K562 (cell line): ENCODE results near the gene DBT. TPM values are rescaled to one million over a fixed set of nuclear protein-coding genes. Genes with fewer than 3 reads are reported as not detected.

Experiments used
- ATAC-seq: fragments of 200-7000 bp; cut with Tn5 transposase; 3 replicates; pipeline ENCODE4 v1.9.1; 2020; ENCODE audit warnings: moderate library complexity
- BruUV-seq: library from RNA; stranded (reverse); fragments of 400-500 nt; replicated peaks from 2 replicates; lab custom pipeline; 2021; lab: Mats Ljungman, UMichigan
- CTCF ChIA-PET: fragments of 300-600 bp; formaldehyde crosslinking; extraction: SDS; loops from one replicate; lab custom pipeline; 2021; ENCODE audit warnings: low intra/inter-chr PET ratio; lab: Yijun Ruan, JAX
- POLR2A ChIA-PET: fragments of 300-600, 350-650 bp; sonication (Branson Sonifier 250); formaldehyde crosslinking; extraction: SDS; loops from one replicate; lab custom pipeline; 2021; ENCODE audit warnings: antibody characterized with exemption, inconsistent platforms; lab: Yijun Ruan, JAX
- DNase-seq, 4 experiments: peaks; one replicate each; pipeline versions ENCODE4 v3.0.0 to v3.0.0-alpha.2; 2011 to 2018; ENCODE audit warnings: low spot score in 3 of 4, mixed read lengths in 3 of 4; ENCODE audit errors: extremely low read depth in 1 of 4
- FAIRE-seq: peaks from 2 replicates; lab custom pipeline; 2011; peaks lifted over from hg19 to GRCh38; lab: Jason Lieb, UNC
- H2AFZ ChIP-seq: 2 replicates; pipeline ENCODE4 v1.6.0; 2011; ENCODE audit warnings: low read depth, low read length, control low read depth, inconsistent platforms
- H3K27ac ChIP-seq: fragments of 200-600 bp; 3 replicates; pipeline ENCODE4 v1.8.0; 2011; ENCODE audit warnings: low read depth, mild to moderate bottlenecking, control low read depth, inconsistent platforms, low read length, moderate library complexity, mixed read lengths; ENCODE audit errors: extremely low read depth
- H3K27me3 ChIP-seq, 2 experiments: fragments of 300-600 bp in 1 of 2; 2 replicates in 1 of 2; 3 replicates in 1 of 2; pipeline versions ENCODE4 v1.6.0 to v1.8.0; 2011; ENCODE audit warnings: inconsistent platforms in 2 of 2, low read length in 2 of 2, mild to moderate bottlenecking in 1 of 2, mixed read lengths in 1 of 2, moderate library complexity in 1 of 2; ENCODE audit not compliant: control insufficient read depth in 2 of 2, insufficient read depth in 2 of 2
- H3K36me3 ChIP-seq: fragments of 300-600 bp; 3 replicates; pipeline ENCODE4 v1.8.0; 2011; ENCODE audit warnings: mild to moderate bottlenecking, low read length, inconsistent platforms; ENCODE audit not compliant: control insufficient read depth, insufficient read depth
- H3K4me1 ChIP-seq, 2 experiments: fragments of 200-600 bp in 1 of 2; replicated peaks in 1 of 2; 2 replicates in 1 of 2; 3 replicates in 1 of 2; pipeline versions ENCODE4 v1.5.1 to v1.8.0; 2011; ENCODE audit warnings: inconsistent platforms in 2 of 2, low read length in 2 of 2, mild to moderate bottlenecking in 1 of 2, mixed read lengths in 1 of 2, moderate library complexity in 1 of 2; ENCODE audit not compliant: control insufficient read depth in 2 of 2, insufficient read depth in 2 of 2
- H3K4me2 ChIP-seq: 2 replicates; pipeline ENCODE4 v1.6.1; 2011; ENCODE audit warnings: low read length, control low read depth, inconsistent platforms, mixed read lengths; ENCODE audit not compliant: insufficient read depth
- H3K4me3 ChIP-seq: fragments of 200-600 bp; sonication (generic), shearing (Covaris generic); 2 replicates; pipeline ENCODE4 v1.5.1; 2016; ENCODE audit warnings: control low read depth, inconsistent platforms
- H3K79me2 ChIP-seq: fragments of 200-600 bp; 3 replicates; pipeline ENCODE4 v1.8.0; 2011; ENCODE audit warnings: low read length, inconsistent platforms; ENCODE audit not compliant: control insufficient read depth, insufficient read depth
- H3K9ac ChIP-seq, 2 experiments: 2 replicates each; pipeline versions ENCODE4 v1.6.0 to v1.6.1; 2011; ENCODE audit warnings: low read depth in 2 of 2, low read length in 2 of 2, control low read depth in 1 of 2, inconsistent platforms in 1 of 2, mild to moderate bottlenecking in 1 of 2, mixed read lengths in 1 of 2; ENCODE audit not compliant: insufficient read depth in 1 of 2
- H3K9me1 ChIP-seq: one replicate; pipeline ENCODE4 v1.6.0; 2011; ENCODE audit warnings: inconsistent platforms, mild to moderate bottlenecking, low read length, moderate library complexity; ENCODE audit not compliant: control insufficient read depth, insufficient read depth
- H3K9me3 ChIP-seq: replicated peaks from 2 replicates; pipeline ENCODE4 v1.5.1; 2011; ENCODE audit warnings: low read depth, low read length, inconsistent platforms; ENCODE audit not compliant: control insufficient read depth, insufficient read depth
- H4K20me1 ChIP-seq: replicated peaks from 2 replicates; pipeline ENCODE4 v1.6.1; 2011; ENCODE audit warnings: low read length, inconsistent platforms, mixed read lengths; ENCODE audit not compliant: control insufficient read depth, insufficient read depth
- CEBPB ChIP-seq: fragments of 450-650 bp; IDR thresholded peaks from 2 replicates; pipeline ENCODE4 v1.6.1; 2016; ENCODE audit warnings: missing genetic modification characterization, missing compliant biosample characterization
- CEBPG ChIP-seq, 3 experiments: fragments of 200-800 bp in 1 of 3; sonication (Bioruptor generic) in 1 of 3; sonication (generic) in 1 of 3; formaldehyde crosslinking in 1 of 3; IDR thresholded peaks in 2 of 3; conservative IDR thresholded peaks in 1 of 3; 2 replicates each; pipeline versions ENCODE4 v1.6.1 to v1.8.0; 2016 to 2022; ENCODE audit warnings: missing compliant biosample characterization in 2 of 3, missing genetic modification characterization in 2 of 3, mild to moderate bottlenecking in 1 of 3, missing genetic modification reagents in 1 of 3
- ELF1 ChIP-seq: fragments of 200-800 bp; sonication (Bioruptor generic); IDR thresholded peaks from 2 replicates; pipeline ENCODE4 v1.6.1; 2016; ENCODE audit warnings: missing genetic modification characterization, missing compliant biosample characterization
- NONO ChIP-seq, 2 experiments: fragments of 200-400 bp in 1 of 2; fragments of 450-650 bp in 1 of 2; formaldehyde crosslinking in 1 of 2; IDR thresholded peaks; 2 replicates each; pipeline ENCODE4 v1.6.1; 2017; ENCODE audit warnings: low read depth in 2 of 2, mild to moderate bottlenecking in 2 of 2, moderate library complexity in 2 of 2, low read length in 1 of 2
- RB1 ChIP-seq: fragments of 450-650 bp; IDR thresholded peaks from 2 replicates; pipeline ENCODE4 v1.6.1; 2017; ENCODE audit warnings: low read depth, mild to moderate bottlenecking
- TAL1 ChIP-seq: fragments of 450-650 bp; IDR thresholded peaks from 2 replicates; pipeline ENCODE4 v1.6.1; 2016; ENCODE audit warnings: mild to moderate bottlenecking
- ZNF445 ChIP-seq: fragments of 250-450 bp; sonication (Bioruptor Pico); IDR thresholded peaks from 2 replicates; pipeline ENCODE4 v1.4.0; 2020; ENCODE audit warnings: low read depth, mild to moderate bottlenecking, moderate library complexity
- WGBS: fragments of 100-300 bp; shearing (Covaris generic); methylation state at CpG from one replicate; pipeline ENCODE4 v1.1.6; 2016; ENCODE audit warnings: low coverage, mixed read lengths; ENCODE audit not compliant: insufficient coverage; ENCODE audit errors: missing lambda C conversion rate; 5-methylcytosine and 5-hydroxymethylcytosine counted together
- in situ Hi-C: fragments of 300-500 bp; cut with MboI; formaldehyde crosslinking; loops from 4 replicates; pipeline ENCODE4 v1.15.0; 2018; ENCODE audit warnings: inconsistent platforms, mixed read lengths
- intact Hi-C: fragments of 100-400 bp; cut with micrococcal nuclease; formaldehyde crosslinking; loops from 2 replicates; pipeline ENCODE4 v1.14.2; 2022
- polyA plus RNA-seq, 8 experiments: library from polyadenylated mRNA; depleted of rRNA in 4 of 8; stranded (reverse) in 5 of 8; unstranded in 3 of 8; fragments of >200 nt; fragmentation: Nextera tagmentation in 2 of 8; fragmentation: Illumina TruSeq in 1 of 8; extraction: Ambion mirVana in 2 of 8; extraction: Trizol in 1 of 8; gene quantifications; 2 replicates each; pipeline versions ENCODE4 v1.2.1 to v1.2.3, GENCODE V29; 2011 to 2014; ENCODE audit warnings: inconsistent platforms in 1 of 8, missing spikeins in 1 of 8
- total RNA-seq, 7 experiments: library from RNA; depleted of rRNA in 6 of 7; stranded (reverse); fragments of >200 nt in 6 of 7; fragmentation: Illumina TruSeq in 2 of 7; extraction: Trizol in 2 of 7; gene quantifications; 2 replicates each; pipeline versions ENCODE4 v1.2.1 to v1.2.3, GENCODE V29; 2011 to 2021; ENCODE audit warnings: low replicate concordance in 1 of 7
- TF ChIP-seq, protein P1 (sequence below): fragments of 450-650 bp; IDR thresholded peaks from 2 replicates; pipeline ENCODE4 v1.6.1; 2016; ENCODE audit warnings: missing biosample characterization, missing genetic modification characterization

Gene DBT
- total and polyA plus RNA-seq, 9 of the 15 experiments (the other 6 are each of a cell fraction or from before 2014, with no cell fraction given), result 2.7 to 13.5 (median 7.3) TPM

DNA sequence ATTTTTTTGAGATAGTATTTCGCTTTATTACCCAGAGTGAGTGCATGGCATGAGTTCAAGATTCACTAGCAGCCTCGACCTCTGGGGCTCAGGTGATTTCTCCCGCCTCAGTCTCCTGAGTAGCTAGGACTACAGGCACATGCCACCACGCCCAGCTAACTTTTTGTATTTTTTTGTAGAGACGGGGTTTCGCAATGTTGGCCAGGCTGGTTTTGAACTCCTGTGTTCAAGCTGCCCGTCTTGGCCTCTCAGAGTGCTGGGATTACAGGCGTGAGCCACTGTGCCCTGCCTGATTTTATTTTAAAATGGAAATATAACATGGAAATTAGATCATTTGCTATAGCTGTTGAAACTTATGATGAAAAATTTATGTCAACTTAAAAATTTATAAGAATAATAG, 46.5 kb upstream of the DBT start:
- Histone ChIP-seq H3K9me3 (no peaks in the 10 kb centered on the region), H3K9ac (no peak overlapping the region), H3K27me3 (no peaks in the 10 kb centered on the region), H3K4me1 (no peaks in the 10 kb centered on the region; a peak in 1 of 5 replicates), H3K4me3 (no peak overlapping the region), H3K27ac (no peak overlapping the region), H3K9me1 (no peaks in the 10 kb centered on the region), H3K4me2 (no peak overlapping the region), H3K36me3 (peaks cover 22% of the 10 kb centered on the region; the same call in 2 of the 3 replicates), H3K79me2 (no peaks in the 10 kb centered on the region), H4K20me1 (no peaks in the 10 kb centered on the region), H2AFZ (no peak overlapping the region)
- DNase-seq (no peak), FAIRE-seq (no peak), ATAC-seq (no peak)
- intact Hi-C loops, result no loop called here
- BruUV-seq, result no TSS peak
- WGBS, result 92% methylated on average over 8 of the region's 8 CpGs
- in situ Hi-C loops, result no loop called here
- TF ChIP-seq RB1 (no peak), TAL1 (no peak), ZNF445 (CRISPR knock-in tag) (no peak), CEBPG (CRISPR knock-in tag; IDR thresholded peaks at IDR 0.05) (no peak), CEBPG (tag; conservative IDR thresholded peaks at IDR 0.05 in 1 of 2, IDR thresholded peaks at IDR 0.05 in 1 of 2) (0 out of 4 replicates have a peak, but pooled peaks of 1 of the 2 experiments have one; percentile 5), CEBPB (tag) (peak; percentile 76), ELF1 (no peak), NONO (IDR thresholded peaks at IDR 0.05; ENCODE audit: low read depth in 2 of 2, low read length in 1 of 2) (no peak)
- TF ChIP-seq, protein P1, sequence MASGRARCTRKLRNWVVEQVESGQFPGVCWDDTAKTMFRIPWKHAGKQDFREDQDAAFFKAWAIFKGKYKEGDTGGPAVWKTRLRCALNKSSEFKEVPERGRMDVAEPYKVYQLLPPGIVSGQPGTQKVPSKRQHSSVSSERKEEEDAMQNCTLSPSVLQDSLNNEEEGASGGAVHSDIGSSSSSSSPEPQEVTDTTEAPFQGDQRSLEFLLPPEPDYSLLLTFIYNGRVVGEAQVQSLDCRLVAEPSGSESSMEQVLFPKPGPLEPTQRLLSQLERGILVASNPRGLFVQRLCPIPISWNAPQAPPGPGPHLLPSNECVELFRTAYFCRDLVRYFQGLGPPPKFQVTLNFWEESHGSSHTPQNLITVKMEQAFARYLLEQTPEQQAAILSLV (tag), result no peak
- ChIA-PET CTCF (no interaction called here), POLR2A (interaction anchor here (0.7 to 2.2 kb wide), 4 partner anchors 9 to 61 kb away, joined by 3 to 5 read pairs (median 3); no protein-coding TSS in a partner anchor)
